GM18858 (cell line): ENCODE data around the gene PTPRZ1.

Source experiments
- ATAC-seq: cut with Tn5 transposase; IDR thresholded peaks from one replicate; pipeline ENCODE4 v1.9.1; 2021; ENCODE audit not compliant: unreplicated experiment

PTPRZ1 gene

GRCh38 chr7:121890833-121891232, 17.9 kb downstream of the PTPRZ1 start:
- no peak for ATAC-seq

- ATAC-seq: no peak
Measured at GRCh38 chr7:121891731-121892130, 18.8 kb downstream of the PTPRZ1 start.

GRCh38 chr7:121901026-121901425, 28.1 kb downstream of the PTPRZ1 start:
- ATAC-seq: peak; percentile 82

GRCh38 chr7:121904120-121904519, 31.2 kb downstream of the PTPRZ1 start:
- ATAC-seq: no peak

- ATAC-seq: no peak
Measured at GRCh38 chr7:121908042-121908441, 35.1 kb downstream of the PTPRZ1 start.

- no peak for ATAC-seq
Measured at GRCh38 chr7:121909716-121910345, 36.9 kb downstream of the PTPRZ1 start.

DNA sequence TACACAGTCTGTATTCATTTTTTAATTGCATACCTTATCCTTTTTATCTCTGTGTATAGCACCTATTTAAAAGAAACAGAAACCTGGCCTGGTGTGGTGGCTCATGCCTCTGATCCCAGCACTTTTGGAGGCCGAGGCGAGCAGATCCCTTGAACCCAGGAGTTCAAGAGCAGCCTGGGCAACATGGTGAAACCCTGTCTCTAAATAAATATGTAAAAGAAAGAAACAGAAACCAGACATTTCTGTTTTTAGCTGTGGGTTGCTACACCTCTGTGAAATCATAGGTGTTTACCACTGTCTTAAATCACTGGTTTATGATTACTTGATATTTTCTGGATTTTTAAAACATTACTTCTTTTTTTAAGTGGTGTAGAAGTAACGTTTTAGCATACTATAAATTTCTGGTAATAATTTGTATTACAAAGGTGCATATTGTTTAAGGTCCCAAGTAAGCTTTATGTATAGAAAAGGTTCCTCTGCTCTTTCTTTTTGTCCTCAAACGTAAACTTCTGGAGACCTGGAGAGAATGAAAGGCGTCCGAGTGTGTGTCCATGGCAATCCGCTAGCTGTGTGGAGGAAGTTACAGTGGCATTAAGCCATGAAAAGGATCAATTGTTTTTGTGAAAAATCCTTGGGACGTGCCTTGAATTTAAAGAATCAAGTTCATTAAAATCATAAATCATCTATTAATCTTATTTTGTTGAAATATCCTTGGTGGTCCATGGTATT, 41.1 kb downstream of the PTPRZ1 start:
- no peak for ATAC-seq

- ATAC-seq: no peak
Measured at GRCh38 chr7:121914676-121915279, 41.8 kb downstream of the PTPRZ1 start.

- ATAC-seq: no peak
Measured at GRCh38 chr7:121916211-121916610, 43.2 kb downstream of the PTPRZ1 start.

DNA sequence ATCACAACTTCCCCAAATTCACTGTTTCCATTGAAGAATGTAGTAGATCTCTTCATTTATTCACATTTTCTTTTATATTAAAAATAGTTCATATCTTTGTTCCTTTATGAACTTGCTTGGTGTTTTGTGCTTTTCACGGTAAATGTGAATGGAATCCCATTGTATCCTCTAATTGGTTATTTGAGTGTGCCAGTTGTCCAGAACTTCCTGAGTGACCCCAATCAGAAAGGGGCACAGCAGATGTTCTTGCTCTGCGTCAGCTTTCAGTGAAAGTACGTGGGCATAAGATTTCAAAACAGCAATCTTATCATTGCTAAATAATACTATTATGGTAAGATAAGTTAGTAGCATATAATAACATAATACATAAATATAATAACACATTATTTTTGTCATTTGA, 47.0 kb downstream of the PTPRZ1 start:
- ATAC-seq: no peak

GRCh38 chr7:121924269-121925186, 51.6 kb downstream of the PTPRZ1 start:
- no peak for ATAC-seq

- no peak for ATAC-seq
Measured at GRCh38 chr7:121931149-121931902, 58.4 kb downstream of the PTPRZ1 start.

- ATAC-seq: no peak
Measured at GRCh38 chr7:121932768-121933167, 59.8 kb downstream of the PTPRZ1 start.

GRCh38 chr7:121936951-121937623, 64.1 kb downstream of the PTPRZ1 start:
- no peak for ATAC-seq

DNA sequence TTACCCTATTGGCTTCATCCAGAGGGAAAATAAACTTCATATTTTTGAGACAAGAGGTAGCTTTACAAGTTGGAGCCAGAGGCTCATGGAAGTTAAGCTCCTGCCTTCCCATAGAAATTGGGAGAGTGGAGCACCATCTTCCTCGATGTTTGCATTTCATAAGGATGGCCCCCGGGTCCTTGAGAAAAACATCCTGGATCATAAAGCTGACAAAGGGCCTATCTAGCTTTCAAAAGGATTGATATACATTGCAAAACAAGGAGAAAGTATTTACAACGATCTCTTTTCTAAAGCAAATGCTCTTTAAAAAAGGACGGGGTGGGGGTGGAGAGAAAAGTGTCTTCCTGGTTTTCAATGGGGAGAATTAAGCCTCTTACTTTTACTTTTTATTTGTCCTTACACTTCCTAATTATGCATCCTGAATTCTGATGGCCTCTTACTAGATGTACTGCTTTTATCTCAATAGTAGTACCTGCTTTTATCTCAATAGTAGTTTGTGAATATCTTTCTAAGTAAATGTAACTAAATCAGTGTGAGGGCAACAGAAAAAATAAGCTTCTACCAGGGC, 65.6 kb downstream of the PTPRZ1 start:
- no peak for ATAC-seq

DNA sequence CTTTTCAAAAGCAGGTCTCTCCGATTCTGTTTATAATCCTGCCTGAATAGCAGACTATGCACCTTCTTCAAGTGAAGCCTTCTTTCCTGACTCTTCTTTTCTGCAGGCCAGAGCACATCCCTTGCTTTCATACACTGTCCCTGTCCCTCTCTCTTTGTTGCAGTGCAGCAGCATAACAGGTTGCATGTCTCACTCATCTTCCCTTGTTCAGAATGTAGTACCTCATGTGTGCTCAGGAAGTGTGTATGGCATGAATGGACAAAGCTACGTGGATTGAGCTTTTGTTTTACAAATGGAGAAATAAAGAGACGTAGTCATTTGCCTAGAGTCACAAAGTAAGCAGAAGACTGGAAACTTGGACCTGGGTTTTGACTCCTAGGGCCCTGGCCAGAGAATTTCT, 68.0 kb downstream of the PTPRZ1 start:
- ATAC-seq: no peak

GRCh38 chr7:121941830-121942229, 68.9 kb downstream of the PTPRZ1 start:
- no peak for ATAC-seq

- ATAC-seq: no peak
Measured at GRCh38 chr7:121945066-121945465, 72.1 kb downstream of the PTPRZ1 start.

GRCh38 chr7:121945480-121946236, 72.7 kb downstream of the PTPRZ1 start:
- ATAC-seq: no peak
